HG03432 (cell line): ENCODE measurements around the gene ANKRD22.
"Not testable (repeated sequence)": the region's sequence is repeated elsewhere in the genome, so short reads cannot be mapped to it uniquely, and the experiment has no call there.

ENCODE experiments used
- ATAC-seq: cut with Tn5 transposase; IDR thresholded peaks from one replicate; pipeline ENCODE4 v1.9.1; 2021; ENCODE audit warnings: mild to moderate bottlenecking, moderate library complexity; ENCODE audit not compliant: unreplicated experiment

ANKRD22 gene

DNA sequence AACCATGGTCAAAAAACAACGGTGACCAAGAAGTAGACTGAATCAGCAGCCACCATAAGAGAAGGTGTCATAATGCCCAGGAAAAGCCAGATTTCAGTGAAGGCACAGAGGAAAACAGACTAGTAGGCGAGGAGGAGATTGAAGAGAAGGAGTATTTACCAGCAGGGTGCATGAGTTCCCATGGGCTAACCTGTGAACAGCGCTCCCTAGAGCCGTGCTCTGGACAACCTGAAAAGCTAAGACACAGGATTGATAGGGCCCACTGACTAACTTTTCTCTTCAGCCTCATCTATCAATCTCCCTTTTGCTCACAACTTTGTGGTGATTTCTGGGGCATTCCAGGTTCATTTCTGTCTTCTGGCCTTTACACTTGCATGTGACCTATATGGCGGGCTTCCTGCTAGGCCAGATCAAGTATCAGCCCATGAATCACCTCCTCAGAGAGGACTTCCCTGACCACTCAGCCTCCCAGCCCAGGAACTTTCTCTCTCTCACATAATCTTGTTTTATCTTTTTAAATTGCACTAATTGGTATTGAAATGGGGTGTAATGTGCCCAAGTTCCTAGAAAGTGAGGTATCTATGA, 12.8 kb downstream of the ANKRD22 start:
- no peak for ATAC-seq

- not testable (repeated sequence) for ATAC-seq
These were observed 14.0 kb downstream of the ANKRD22 start for GRCh38 chr10:88837632-88838031.

DNA sequence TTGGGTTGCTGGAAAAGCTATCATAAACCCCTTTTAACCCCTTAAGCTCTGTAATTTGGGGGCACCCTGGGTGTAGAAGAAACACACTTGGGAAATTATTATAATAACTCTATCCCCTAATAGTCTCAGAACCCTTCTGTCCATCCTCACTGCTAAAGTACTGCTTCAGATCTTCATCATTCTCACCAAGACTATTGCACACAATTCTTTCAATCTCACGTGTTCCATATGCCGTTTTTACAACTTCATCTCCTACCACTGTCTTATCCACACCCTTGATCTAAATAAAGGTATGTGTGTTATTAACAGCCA, 15.8 kb downstream of the ANKRD22 start:
- ATAC-seq, result peak; percentile 11

DNA sequence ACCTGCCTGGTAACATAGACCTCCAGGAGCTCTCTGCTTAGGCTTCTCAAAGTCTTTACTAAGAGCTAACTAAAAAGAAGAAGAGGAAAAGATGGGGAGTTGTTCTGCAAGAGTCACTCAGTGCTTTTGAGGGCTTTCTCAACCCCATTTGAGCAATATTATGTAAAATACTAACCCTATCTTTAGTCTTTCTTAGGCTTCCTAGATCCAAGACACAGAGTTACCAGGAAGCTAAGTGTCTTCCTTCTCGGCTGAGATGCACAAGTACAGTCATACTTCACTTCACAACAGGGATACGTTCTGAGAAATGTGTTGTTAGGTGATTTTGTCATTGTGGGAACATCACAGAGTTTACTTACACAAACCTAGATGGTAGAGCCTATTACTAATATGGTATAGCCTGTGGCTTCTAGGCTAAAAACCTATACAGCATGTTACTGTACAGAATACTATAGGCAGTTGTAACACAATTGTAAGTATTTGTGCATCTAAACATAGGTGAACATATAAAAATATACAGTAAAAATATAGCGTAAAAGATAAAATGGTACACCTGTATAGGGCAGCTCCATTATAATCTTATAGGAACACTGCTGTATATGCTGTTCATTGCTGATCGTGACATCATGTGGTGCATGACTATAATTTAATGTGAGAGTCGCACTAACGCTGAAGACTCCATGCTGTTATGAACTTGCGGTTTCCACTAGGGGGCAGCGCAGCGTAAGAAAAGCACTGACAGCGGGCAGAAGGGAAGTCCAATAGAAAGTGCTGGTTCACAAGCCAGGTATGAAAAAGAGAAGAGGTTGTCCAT, 16.3 kb downstream of the ANKRD22 start:
- ATAC-seq, result peak; percentile 87

DNA sequence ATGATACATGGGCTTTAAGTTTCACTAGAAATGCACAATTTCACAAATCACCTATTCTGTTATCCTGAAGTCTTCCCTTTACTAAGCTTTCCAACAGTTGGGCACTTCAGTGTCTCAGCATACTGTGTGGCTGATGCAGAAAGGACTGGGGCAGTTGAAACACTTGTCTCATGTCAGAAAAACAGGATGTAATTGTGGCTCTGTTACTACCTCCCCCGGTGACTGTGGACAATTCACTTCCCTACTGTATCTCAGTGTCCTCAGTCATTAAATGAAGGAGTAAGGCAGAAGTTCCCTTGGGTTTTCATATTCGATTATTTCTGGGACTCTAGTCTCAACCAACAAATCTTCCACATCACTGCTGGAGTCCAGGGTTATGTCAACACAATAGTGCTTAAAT, 17.9 kb downstream of the ANKRD22 start:
- no peak for ATAC-seq

- ATAC-seq, result no peak
These were observed 18.5 kb downstream of the ANKRD22 start for GRCh38 chr10:88833156-88833555.

DNA sequence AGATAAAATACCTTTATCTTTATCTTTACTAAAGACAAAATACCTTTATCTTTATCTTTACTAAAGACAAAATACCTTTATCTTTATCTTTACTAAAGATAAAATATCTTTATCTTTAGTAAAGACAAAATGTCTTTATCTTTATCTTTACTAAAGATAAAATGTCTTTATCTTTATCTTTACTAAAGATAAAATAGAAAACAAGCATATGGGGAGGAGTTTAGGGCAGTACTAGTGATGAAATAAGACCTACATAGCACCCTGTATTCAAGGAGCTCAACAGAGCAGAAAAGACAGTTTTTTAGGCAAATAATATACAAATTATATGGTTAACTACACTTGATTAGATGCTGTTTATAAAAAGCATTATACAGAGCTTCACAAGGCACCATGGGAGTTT, 19.3 kb downstream of the ANKRD22 start:
- ATAC-seq, result no peak

DNA sequence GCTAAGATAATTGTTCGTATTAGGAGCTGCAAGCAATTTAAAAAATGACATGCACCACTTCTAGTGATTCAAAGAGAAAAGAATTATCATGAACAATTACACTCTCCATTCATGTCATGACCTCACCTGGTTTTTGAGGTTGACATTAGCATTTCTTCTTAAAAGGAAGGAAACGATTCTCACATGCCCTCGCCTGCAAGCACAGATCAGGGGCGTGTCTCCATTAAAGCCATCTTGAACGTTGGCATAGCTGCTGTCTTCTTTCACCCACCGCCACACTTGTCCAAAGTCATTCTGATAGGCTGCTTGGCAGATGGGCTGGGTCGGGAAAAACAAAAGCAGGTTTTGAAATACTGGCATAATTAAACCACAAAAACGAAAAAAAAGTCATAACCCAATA, 19.9 kb downstream of the ANKRD22 start:
- ATAC-seq, result no peak

GRCh38 chr10:88830643-88831268, 20.9 kb downstream of the ANKRD22 start:
- no peak for ATAC-seq

GRCh38 chr10:88828310-88828709, 23.3 kb downstream of the ANKRD22 start:
- ATAC-seq, result no peak

GRCh38 chr10:88827671-88828070, 24.0 kb downstream of the ANKRD22 start:
- no peak for ATAC-seq

DNA sequence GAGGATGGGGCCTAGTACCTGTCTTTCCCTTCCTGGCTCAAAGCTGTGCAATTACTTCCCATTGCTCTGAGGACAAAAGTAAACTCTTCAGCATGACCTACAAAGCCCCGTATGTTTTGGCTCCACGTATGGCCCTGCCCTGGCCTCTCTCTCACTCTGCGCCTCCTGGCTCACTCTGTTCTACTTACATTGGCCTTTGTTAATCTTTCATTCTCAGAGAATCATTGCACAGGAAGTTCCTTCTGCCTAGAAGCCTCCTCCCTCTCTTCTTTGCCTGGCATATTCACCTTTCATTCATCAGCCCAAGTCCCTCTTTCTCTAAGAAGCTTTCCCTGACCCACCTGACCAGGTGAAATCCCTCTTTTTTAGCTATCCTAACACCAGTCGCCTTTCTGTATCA, 25.3 kb downstream of the ANKRD22 start:
- ATAC-seq, result no peak

DNA sequence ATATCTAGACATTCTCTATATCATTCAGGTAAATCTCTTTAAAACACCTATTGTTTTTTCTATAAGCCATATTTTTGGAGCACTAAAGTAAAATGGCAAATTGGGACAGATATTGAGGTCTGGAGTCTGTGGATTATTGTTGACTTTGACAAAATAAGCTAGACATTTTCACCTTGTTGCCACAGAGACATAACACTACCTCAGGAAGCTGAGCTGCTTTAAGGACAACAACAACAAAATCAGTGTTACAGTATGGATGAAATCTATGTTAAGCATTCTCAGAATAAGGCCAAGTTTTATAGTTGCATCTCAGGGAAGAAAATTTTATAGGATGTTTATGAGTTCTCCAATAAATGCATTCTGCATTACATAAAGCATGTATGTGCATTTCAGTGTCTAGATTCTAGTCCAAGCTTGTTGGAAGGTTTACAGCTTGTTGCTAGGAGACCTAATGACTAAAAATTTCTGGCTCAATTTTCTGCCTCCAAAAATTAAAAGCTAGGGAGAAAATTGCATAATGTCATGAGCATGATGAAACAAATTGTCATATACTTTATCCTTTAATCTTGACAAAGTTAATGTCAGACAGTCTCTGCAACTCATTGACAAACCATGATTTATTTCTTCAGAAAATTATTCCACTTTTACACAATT, 30.8 kb downstream of the ANKRD22 start:
- ATAC-seq, result no peak

DNA sequence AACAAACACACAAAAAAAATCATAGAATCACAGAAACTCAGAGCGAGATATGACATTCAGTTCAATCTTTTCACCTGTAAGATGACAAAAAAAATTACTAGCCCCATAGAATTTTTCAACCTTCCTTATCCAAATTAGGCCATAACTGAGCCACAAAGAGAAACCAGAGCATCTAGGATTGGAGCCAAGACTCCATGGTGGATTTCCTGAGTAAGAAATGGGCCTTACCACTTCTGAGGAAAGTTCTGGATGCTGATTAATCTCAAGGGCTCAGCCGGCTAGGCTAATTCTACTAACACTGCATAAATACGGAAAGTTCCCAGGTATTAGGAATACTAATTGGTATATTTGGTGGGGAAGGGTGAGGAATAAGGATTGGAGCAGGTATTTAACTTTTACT, 32.4 kb downstream of the ANKRD22 start:
- no peak for ATAC-seq

DNA sequence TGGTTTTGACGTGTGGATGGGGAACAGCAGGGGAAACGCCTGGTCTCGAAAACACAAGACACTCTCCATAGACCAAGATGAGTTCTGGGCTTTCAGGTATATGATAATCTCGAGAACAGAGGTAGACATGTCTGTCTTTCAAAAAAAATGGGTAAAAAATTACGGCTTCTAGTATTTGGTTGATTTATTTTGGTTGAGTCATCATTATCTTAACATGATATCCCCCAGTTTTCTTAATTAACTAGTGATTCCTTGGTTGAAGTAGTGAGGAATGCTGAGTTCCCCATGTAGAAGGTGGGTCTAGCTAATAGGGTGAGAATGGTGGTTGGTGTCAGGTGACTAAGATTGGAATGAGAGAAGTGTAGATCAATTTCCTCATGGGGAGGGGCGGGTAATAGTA, 38.4 kb downstream of the ANKRD22 start:
- no peak for ATAC-seq

- ATAC-seq, result peak; percentile 54
These were observed 41.3 kb downstream of the ANKRD22 start for GRCh38 chr10:88810196-88810961.

DNA sequence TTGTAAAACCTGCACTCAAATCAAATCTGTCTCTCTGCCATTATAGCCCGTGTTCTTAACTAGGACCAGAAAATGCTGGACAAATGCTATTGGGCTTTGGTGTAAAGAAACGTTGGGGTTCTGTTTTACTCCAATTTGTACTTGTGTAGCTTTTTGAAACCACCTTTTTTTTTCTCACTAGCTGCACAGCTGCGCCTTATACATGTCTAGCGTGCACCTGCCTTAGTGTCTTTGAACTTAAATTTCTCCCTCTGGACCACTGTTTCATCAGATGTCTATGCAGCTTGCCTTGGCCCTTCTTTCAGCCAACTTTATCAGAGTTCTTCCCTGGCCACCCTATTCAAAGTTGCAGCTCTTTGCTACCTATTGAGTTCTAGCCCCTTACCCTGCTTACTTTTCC, 42.0 kb downstream of the ANKRD22 start:
- ATAC-seq, result no peak

DNA sequence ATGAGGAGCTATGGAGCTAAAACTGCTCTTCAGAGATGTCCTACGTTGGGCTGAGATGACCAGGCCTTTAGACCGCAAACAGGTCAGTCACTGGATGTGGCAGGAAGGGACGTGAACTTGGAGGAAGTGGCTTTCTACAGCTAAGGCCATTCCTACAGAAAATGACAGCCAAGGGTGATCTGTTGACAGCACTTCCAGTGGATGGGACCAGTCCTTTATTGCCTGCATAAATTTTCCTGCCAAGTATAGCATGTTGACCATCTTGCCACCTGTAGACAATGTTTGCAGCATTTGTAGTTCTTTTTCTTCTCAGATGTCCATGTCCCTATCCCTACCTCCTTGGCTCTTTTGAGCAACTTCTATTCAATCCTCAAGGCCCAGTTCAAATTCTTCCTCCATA, 45.7 kb downstream of the ANKRD22 start:
- ATAC-seq, result no peak

DNA sequence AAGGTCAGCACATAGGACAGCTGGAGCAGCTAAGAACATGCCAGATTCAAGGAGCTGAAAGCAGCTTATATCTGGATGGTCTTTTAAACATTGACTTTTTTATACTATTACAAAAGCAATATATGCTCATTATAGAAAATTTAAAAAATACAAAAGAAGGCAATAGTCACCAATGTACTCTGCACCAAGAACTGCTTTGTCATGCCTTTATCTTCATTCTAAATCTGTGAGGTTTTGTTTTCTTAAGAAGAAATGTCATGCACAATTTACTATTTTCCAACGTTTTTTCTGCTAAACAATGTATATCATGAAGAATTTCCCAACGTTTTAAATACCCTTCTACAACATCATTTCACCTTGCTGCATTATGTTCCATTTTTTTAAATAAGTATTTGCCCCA, 46.3 kb downstream of the ANKRD22 start:
- no peak for ATAC-seq

GRCh38 chr10:88804083-88804812, 47.4 kb downstream of the ANKRD22 start:
- no peak for ATAC-seq
